ENCODE results near the gene RCOR1.
"Not testable (repeated sequence)": the region's sequence is repeated elsewhere in the genome, so short reads cannot be mapped to it uniquely, and the experiment has no call there.

The RCOR1 gene

GRCh38 chr14:102630881-102631280 is 38.4 kb downstream of the RCOR1 start:
- no peak for DNase-seq

GRCh38 chr14:102633906-102634595 is 41.6 kb downstream of the RCOR1 start:
- no peak for DNase-seq

- DNase-seq = not testable (repeated sequence)
These were observed 47.2 kb downstream of the RCOR1 start for GRCh38 chr14:102639611-102640010.

- no peak for DNase-seq
These were observed 52.1 kb downstream of the RCOR1 start for GRCh38 chr14:102644523-102644922.

GRCh38 chr14:102645746-102646440 is 53.4 kb downstream of the RCOR1 start:
- no peak for DNase-seq

- no peak for DNase-seq
These were observed 54.2 kb downstream of the RCOR1 start for GRCh38 chr14:102646615-102647014.

GRCh38 chr14:102652194-102652593 is 59.7 kb downstream of the RCOR1 start:
- DNase-seq = no peak

GRCh38 chr14:102654298-102654697 is 61.8 kb downstream of the RCOR1 start:
- no peak for DNase-seq

GRCh38 chr14:102655137-102655536 is 62.7 kb downstream of the RCOR1 start:
- DNase-seq = no peak

GRCh38 chr14:102659797-102660196 is 67.3 kb downstream of the RCOR1 start:
- DNase-seq = no peak

GRCh38 chr14:102661614-102662013 is 69.2 kb downstream of the RCOR1 start:
- DNase-seq = no peak

- no peak for DNase-seq
These were observed 70.4 kb downstream of the RCOR1 start for GRCh38 chr14:102662636-102663430.

- DNase-seq = no peak
These were observed 71.0 kb downstream of the RCOR1 start for GRCh38 chr14:102663440-102663839.

- DNase-seq = no peak
These were observed 73.2 kb downstream of the RCOR1 start for GRCh38 chr14:102665621-102666020.

- DNase-seq = no peak
These were observed 74.2 kb downstream of the RCOR1 start for GRCh38 chr14:102666635-102667034.

GRCh38 chr14:102667703-102668102 is 75.3 kb downstream of the RCOR1 start:
- no peak for DNase-seq

GRCh38 chr14:102668291-102668873 is 75.9 kb downstream of the RCOR1 start:
- no peak for DNase-seq

GRCh38 chr14:102671410-102671809 is 79.0 kb downstream of the RCOR1 start:
- no peak for DNase-seq

GRCh38 chr14:102672410-102672960 is 80.0 kb downstream of the RCOR1 start:
- DNase-seq = no peak

- DNase-seq = no peak
These were observed 82.9 kb downstream of the RCOR1 start for GRCh38 chr14:102675396-102675795.

GRCh38 chr14:102678394-102678793 is 85.9 kb downstream of the RCOR1 start:
- DNase-seq = no peak

GRCh38 chr14:102683399-102684297 is 91.2 kb downstream of the RCOR1 start:
- no peak for DNase-seq
